Tibial artery (tissue), 4 donors: ENCODE data around the gene DNASE1L3.

Source experiments
- DNase-seq, 2 donors: peaks; one replicate each; pipeline ENCODE4 v3.0.0-alpha.2; 2019
- H3K27ac ChIP-seq, 2 donors: fragments of 200-600 bp; sonication (generic) in 1 of 2; 1 replicate in 1 of 2; 2 replicates in 1 of 2; pipeline ENCODE4 v1.5.1; 2018 to 2019; ENCODE audit warnings: mild to moderate bottlenecking in 1 of 2
- H3K27me3 ChIP-seq, 2 donors: fragments of 200-600 bp; sonication (generic) in 1 of 2; one replicate each; pipeline versions ENCODE4 v1.5.1 to v1.6.0; 2016 to 2019
- H3K36me3 ChIP-seq, 3 donors: fragments of 200-600 bp; sonication (generic) in 2 of 3; one replicate each; pipeline ENCODE4 v1.5.1; 2016 to 2019; ENCODE audit warnings: mild to moderate bottlenecking in 2 of 3
- H3K4me1 ChIP-seq, 4 donors: fragments of 200-600 bp; sonication (generic) in 2 of 4; 1 replicate in 3 of 4; 2 replicates in 1 of 4; pipeline ENCODE4 v1.5.1; 2016 to 2019
- H3K4me3 ChIP-seq, 2 donors: fragments of 200-600 bp; sonication (generic) in 1 of 2; 1 replicate in 1 of 2; 2 replicates in 1 of 2; pipeline ENCODE4 v1.5.1; 2018 to 2019; ENCODE audit warnings: mild to moderate bottlenecking in 2 of 2
- H3K9me3 ChIP-seq, 3 donors: fragments of 200-600 bp; sonication (generic) in 1 of 3; one replicate each; pipeline ENCODE4 v1.5.1; 2016 to 2019
- CTCF ChIP-seq, 2 experiments: fragments of 200-600 bp in 1 of 2; fragments of 450-650 bp in 1 of 2; IDR thresholded peaks; one replicate each; pipeline ENCODE4 v1.5.1; 2017 to 2019; ENCODE audit warnings: antibody characterized with exemption in 2 of 2, mild to moderate bottlenecking in 1 of 2, moderate library complexity in 1 of 2
- intact Hi-C: fragments of 100-400 bp; cut with DNase I; formaldehyde crosslinking; loops from one replicate; pipeline ENCODE4 v1.15.0; 2023; ENCODE audit warnings: low total_unique reads

DNASE1L3 gene

GRCh38 chr3:58207954-58208353 lies 2.8 kb downstream of the DNASE1L3 start:
- H3K27me3 ChIP-seq, result peaks cover 0 to 12% of the 10 kb centered on the region in 2 donors
- H3K4me3 ChIP-seq, result no peak overlapping the region
- no peaks in the 10 kb centered on the region for H3K36me3 ChIP-seq
- TF ChIP-seq CTCF (IDR thresholded peaks at IDR 0.05), result no peak
- no peak overlapping the region for H3K27ac ChIP-seq
- intact Hi-C loops, result no loop called here
- no peaks in the 10 kb centered on the region for H3K4me1 ChIP-seq
- no peak for DNase-seq
- H3K9me3 ChIP-seq, result no peaks in the 10 kb centered on the region

GRCh38 chr3:58206406-58207011 lies 4.3 kb downstream of the DNASE1L3 start:
- no peak for DNase-seq
- H3K4me3 ChIP-seq, result no peak overlapping the region
- H3K4me1 ChIP-seq, result no peaks in the 10 kb centered on the region
- no peak for TF ChIP-seq CTCF (IDR thresholded peaks at IDR 0.05)
- no peak overlapping the region for H3K27ac ChIP-seq
- H3K27me3 ChIP-seq, result peaks cover 0 to 12% of the 10 kb centered on the region in 2 donors
- no peaks in the 10 kb centered on the region for H3K9me3 ChIP-seq
- H3K36me3 ChIP-seq, result no peaks in the 10 kb centered on the region
- intact Hi-C loops, result no loop called here

DNA sequence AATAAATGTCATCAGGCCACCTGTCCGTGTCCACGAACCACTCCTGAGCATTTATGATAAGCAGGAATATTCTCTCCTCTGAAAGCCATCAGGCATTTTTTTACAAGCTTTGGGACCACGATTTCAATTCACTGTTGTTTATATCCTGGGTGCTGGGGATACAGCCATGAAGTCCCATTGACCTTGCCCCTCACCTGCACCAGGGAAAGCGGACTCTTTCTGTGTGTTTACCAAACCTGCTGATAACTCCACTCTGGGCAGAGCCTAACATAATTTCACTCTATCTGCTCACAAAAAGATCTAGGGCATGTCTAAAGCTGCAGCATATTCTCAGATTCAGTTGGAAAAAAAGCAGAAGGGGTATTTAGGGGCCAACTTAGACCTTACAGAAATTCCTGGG lies 4.8 kb downstream of the DNASE1L3 start:
- H3K4me3 ChIP-seq, result no peak overlapping the region
- H3K27ac ChIP-seq, result no peak overlapping the region
- H3K9me3 ChIP-seq, result no peaks in the 10 kb centered on the region
- intact Hi-C loops, result no loop called here
- H3K4me1 ChIP-seq, result peaks cover 0 to 2% (median under 1%) of the 10 kb centered on the region in 4 donors
- no peaks in the 10 kb centered on the region for H3K36me3 ChIP-seq
- no peak for DNase-seq
- TF ChIP-seq CTCF (IDR thresholded peaks at IDR 0.05), result no peak
- H3K27me3 ChIP-seq, result peaks cover 0 to 11% of the 10 kb centered on the region in 2 donors

- Histone ChIP-seq H3K9me3 (no peaks in the 10 kb centered on the region), H3K27ac (no peak overlapping the region), H3K27me3 (peaks cover 0 to 8% of the 10 kb centered on the region in 2 donors), H3K4me3 (no peak overlapping the region), H3K36me3 (no peaks in the 10 kb centered on the region), H3K4me1 (peaks cover 0 to 4% (median 1%) of the 10 kb centered on the region in 4 donors)
- DNase-seq, result no peak
- TF ChIP-seq CTCF (IDR thresholded peaks at IDR 0.05), result no peak
- intact Hi-C loops, result no loop called here
These were observed 6.1 kb downstream of the DNASE1L3 start for GRCh38 chr3:58204720-58205119.

GRCh38 chr3:58203541-58203940 lies 7.2 kb downstream of the DNASE1L3 start:
- no peaks in the 10 kb centered on the region for H3K9me3 ChIP-seq
- no peaks in the 10 kb centered on the region for H3K27me3 ChIP-seq
- H3K4me3 ChIP-seq, result no peak overlapping the region
- DNase-seq, result no peak
- H3K4me1 ChIP-seq, result peaks cover 0 to 13% (median 8%) of the 10 kb centered on the region in 4 donors
- no peaks in the 10 kb centered on the region for H3K36me3 ChIP-seq
- intact Hi-C loops, result no loop called here
- no peak for TF ChIP-seq CTCF (IDR thresholded peaks at IDR 0.05)
- H3K27ac ChIP-seq, result no peak overlapping the region
